Measurements from ENCODE around the gene SCMH1.

GRCh38 chr1:41013796-41014195, 228.3 kb downstream of the SCMH1 start:
- TF ChIP-seq CTCF (IDR thresholded peaks at IDR 0.05 in 8 of 11, conservative IDR thresholded peaks at IDR 0.05 in 3 of 11), result no peak
- TF ChIP-seq POLR2AphosphoS5 (IDR thresholded peaks at IDR 0.05), result no peak

Measured in spleen (tissue), 7 donors.